GM12891 (cell line): ENCODE data around the gene FBN1.

ENCODE experiments used
- PAX5 ChIP-seq: IDR thresholded peaks from 2 replicates; pipeline ENCODE4 v1.6.1; 2011; ENCODE audit warnings: low read length, moderate library complexity, mild to moderate bottlenecking; ENCODE audit not compliant: insufficient read depth, severe bottlenecking
- POLR2A ChIP-seq: IDR thresholded peaks from 2 replicates; pipeline ENCODE4 v1.6.1; 2011; ENCODE audit warnings: low read depth, low read length, control low read depth
- POLR2AphosphoS5 ChIP-seq: IDR thresholded peaks from 2 replicates; pipeline ENCODE4 v1.6.1; 2011; ENCODE audit warnings: low read depth, low read length, control low read depth
- POU2F2 ChIP-seq: IDR thresholded peaks from 2 replicates; pipeline ENCODE4 v1.6.1; 2011; ENCODE audit warnings: low read depth, mild to moderate bottlenecking, control low read depth, low read length, moderate library complexity
- SPI1 ChIP-seq: IDR thresholded peaks from 2 replicates; pipeline ENCODE4 v1.6.1; 2011; ENCODE audit warnings: low read depth, low read length, control low read depth
- TAF1 ChIP-seq: IDR thresholded peaks from 2 replicates; pipeline ENCODE4 v1.6.1; 2011; ENCODE audit warnings: low read depth, low read length, control low read depth

GRCh38 chr15:48628832-48629231, 16.7 kb downstream of the FBN1 start:
- TF ChIP-seq TAF1 (no peak), POLR2A (no peak), POLR2AphosphoS5 (no peak), POU2F2 (no peak), SPI1 (no peak), PAX5 (no peak)
